ENCODE results near the gene SLC2A13. TPM values are rescaled to one million over a fixed set of nuclear protein-coding genes. Genes with fewer than 3 reads are reported as not detected.

The SLC2A13 gene
- total RNA-seq, 1 experiment from 2014 or later: 7.0 TPM

GRCh38 chr12:40017488-40017887 is 88.4 kb downstream of the SLC2A13 start:
- H2BK5ac ChIP-seq (ENCODE audit: insufficient read length, low read length): no peak overlapping the region
- no peak overlapping the region for H3K14ac ChIP-seq (ENCODE audit: insufficient read depth, low read length)
- no peak for DNase-seq
- no peak overlapping the region for H4K5ac ChIP-seq (ENCODE audit: insufficient read length, low read depth, low read length)
- H3K9ac ChIP-seq (ENCODE audit: extremely low read depth, insufficient read length, low read length): no peak overlapping the region
- H3K23ac ChIP-seq (ENCODE audit: insufficient read length, low read depth, low read length): no peak overlapping the region
- Mint-ChIP-seq H3K36me3 (ENCODE audit: insufficient read depth in 1 of 3, low read depth in 3 of 3) (peaks cover 0 to 1% (median 0%) of the 10 kb centered on the region in 3 experiments; a peak in 2 of 7 replicates), H3K27me3 (ENCODE audit: low read depth) (no peaks in the 10 kb centered on the region), H3K4me3 (no peak overlapping the region), H3K27ac (no peak overlapping the region), H3K4me1 (peaks cover 31 to 50% of the 10 kb centered on the region in 2 experiments), H3K9me3 (no peaks in the 10 kb centered on the region)
- H3K27me3 ChIP-seq (ENCODE audit: insufficient read depth, low read length): no peaks in the 10 kb centered on the region
- peaks cover 2% of the 10 kb centered on the region for H3K79me1 ChIP-seq (ENCODE audit: insufficient read depth, low read depth, low read length, poor library complexity, severe bottlenecking)
- H2BK120ac ChIP-seq (ENCODE audit: low read depth, low read length, poor library complexity, severe bottlenecking): no peak overlapping the region
- H4K91ac ChIP-seq (ENCODE audit: insufficient read length, low read depth, low read length): no peak overlapping the region
- TF ChIP-seq, protein P1, sequence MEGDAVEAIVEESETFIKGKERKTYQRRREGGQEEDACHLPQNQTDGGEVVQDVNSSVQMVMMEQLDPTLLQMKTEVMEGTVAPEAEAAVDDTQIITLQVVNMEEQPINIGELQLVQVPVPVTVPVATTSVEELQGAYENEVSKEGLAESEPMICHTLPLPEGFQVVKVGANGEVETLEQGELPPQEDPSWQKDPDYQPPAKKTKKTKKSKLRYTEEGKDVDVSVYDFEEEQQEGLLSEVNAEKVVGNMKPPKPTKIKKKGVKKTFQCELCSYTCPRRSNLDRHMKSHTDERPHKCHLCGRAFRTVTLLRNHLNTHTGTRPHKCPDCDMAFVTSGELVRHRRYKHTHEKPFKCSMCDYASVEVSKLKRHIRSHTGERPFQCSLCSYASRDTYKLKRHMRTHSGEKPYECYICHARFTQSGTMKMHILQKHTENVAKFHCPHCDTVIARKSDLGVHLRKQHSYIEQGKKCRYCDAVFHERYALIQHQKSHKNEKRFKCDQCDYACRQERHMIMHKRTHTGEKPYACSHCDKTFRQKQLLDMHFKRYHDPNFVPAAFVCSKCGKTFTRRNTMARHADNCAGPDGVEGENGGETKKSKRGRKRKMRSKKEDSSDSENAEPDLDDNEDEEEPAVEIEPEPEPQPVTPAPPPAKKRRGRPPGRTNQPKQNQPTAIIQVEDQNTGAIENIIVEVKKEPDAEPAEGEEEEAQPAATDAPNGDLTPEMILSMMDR (conservative IDR thresholded peaks at IDR 0.05): no peak
- no peak overlapping the region for H2BK20ac ChIP-seq (ENCODE audit: low read depth, low read length, poor library complexity, severe bottlenecking)
- H2AFZ ChIP-seq (ENCODE audit: low read length): no peak overlapping the region
- no peak overlapping the region for H3K18ac ChIP-seq (ENCODE audit: insufficient read length, low read depth, low read length)
- peaks cover 4% of the 10 kb centered on the region; the same call in 1 of the 2 replicates for H3K4me1 ChIP-seq (ENCODE audit: insufficient read depth, low read length)
- H3K27ac ChIP-seq (ENCODE audit: insufficient read length, low read depth, low read length): no peak overlapping the region
- H2BK12ac ChIP-seq (ENCODE audit: insufficient read length, low read depth, low read length): no peak overlapping the region
- H4K20me1 ChIP-seq (ENCODE audit: control insufficient read depth, insufficient read depth, insufficient read length): no peaks in the 10 kb centered on the region
- H2BK15ac ChIP-seq (ENCODE audit: low read depth, low read length): no peak overlapping the region
- no peak overlapping the region for H2AK5ac ChIP-seq (ENCODE audit: insufficient read length, low read length)
- H4K8ac ChIP-seq (replicated peaks; ENCODE audit: insufficient read length, low read depth, low read length): no peak overlapping the region
- no peak overlapping the region for H3T11ph ChIP-seq (ENCODE audit: low read length)
- no CpG with 5 or more reads among the region's 1 CpG for WGBS (ENCODE audit: extremely low coverage, insufficient read length, low lambda C conversion rate)
- no peaks in the 10 kb centered on the region for H3K9me3 ChIP-seq (ENCODE audit: control insufficient read depth, low read depth, low read length)
- no peaks in the 10 kb centered on the region for H3K79me2 ChIP-seq (ENCODE audit: insufficient read depth, low read length)
- H3K4me2 ChIP-seq (ENCODE audit: insufficient read depth, insufficient read length, low read length): no peak overlapping the region
- H3K23me2 ChIP-seq (ENCODE audit: insufficient read length, low read depth, low read length, poor library complexity, severe bottlenecking): no peaks in the 10 kb centered on the region
- H3K4ac ChIP-seq (ENCODE audit: low read depth, low read length): no peak overlapping the region
- no peak overlapping the region for H3K56ac ChIP-seq (ENCODE audit: insufficient read length, low read depth, low read length)
